OCI-LY1 (cell line): ENCODE results near the gene IQGAP3.
"Not testable (repeated sequence)": the region's sequence is repeated elsewhere in the genome, so short reads cannot be mapped to it uniquely, and the experiment has no call there.

Experiments used
- H2AFZ ChIP-seq: fragments of 200-600 bp; sonication (generic), shearing (Covaris generic); 2 replicates; pipeline ENCODE4 v1.6.0; 2014; ENCODE audit warnings: antibody characterized with exemption, mild to moderate bottlenecking, low read length
- H3F3A ChIP-seq: fragments of 200-600 bp; sonication (generic), shearing (Covaris generic); 2 replicates; pipeline ENCODE4 v1.6.0; 2014; ENCODE audit warnings: mild to moderate bottlenecking, antibody characterized with exemption, low read length, moderate library complexity; ENCODE audit not compliant: insufficient read depth
- H3K27ac ChIP-seq: fragments of 200-600 bp; sonication (generic); 2 replicates; pipeline ENCODE4 v1.5.1; 2014; ENCODE audit warnings: low read length, mixed run types, mild to moderate bottlenecking, low read depth; ENCODE audit not compliant: poor library complexity, severe bottlenecking
- H3K27me3 ChIP-seq: fragments of 200-600 bp; sonication (generic); 2 replicates; pipeline ENCODE4 v1.6.0; 2014; ENCODE audit warnings: antibody characterized with exemption, mild to moderate bottlenecking, low read length, moderate library complexity; ENCODE audit not compliant: insufficient read depth
- H3K36me3 ChIP-seq: fragments of 200-600 bp; sonication (generic); 2 replicates; pipeline ENCODE4 v1.6.1; 2014; ENCODE audit warnings: mild to moderate bottlenecking, antibody characterized with exemption, low read length, moderate library complexity, mixed read lengths; ENCODE audit not compliant: insufficient read depth
- H3K4me1 ChIP-seq: fragments of 200-600 bp; sonication (generic); 2 replicates; pipeline ENCODE4 v1.5.1; 2014; ENCODE audit warnings: mild to moderate bottlenecking, low read length, moderate library complexity; ENCODE audit not compliant: insufficient read depth, severe bottlenecking
- H3K4me2 ChIP-seq: fragments of 200-600 bp; sonication (generic), shearing (Covaris generic); 2 replicates; pipeline ENCODE4 v1.6.1; 2014; ENCODE audit warnings: low read length
- H3K4me3 ChIP-seq: fragments of 200-600 bp; sonication (generic); 2 replicates; pipeline ENCODE4 v1.5.1; 2014; ENCODE audit warnings: low read length, low read depth, mild to moderate bottlenecking, mixed read lengths; ENCODE audit not compliant: poor library complexity, severe bottlenecking
- H3K79me2 ChIP-seq: fragments of 200-600 bp; shearing (Covaris generic); 2 replicates; pipeline ENCODE4 v1.6.1; 2016; ENCODE audit warnings: mixed run types, low read length, mixed read lengths; ENCODE audit not compliant: insufficient read depth
- H3K9ac ChIP-seq: fragments of 200-600 bp; sonication (generic), shearing (Covaris generic); 2 replicates; pipeline ENCODE4 v1.6.1; 2014; ENCODE audit warnings: mild to moderate bottlenecking, low read length, mixed read lengths
- H3K9me2 ChIP-seq: fragments of 200-600 bp; sonication (generic), shearing (Covaris generic); 2 replicates; pipeline ENCODE4 v1.6.1; 2014; ENCODE audit warnings: low read depth, mild to moderate bottlenecking, low read length, mixed read lengths
- H3K9me3 ChIP-seq: fragments of 200-600 bp; shearing (Covaris generic); 2 replicates; pipeline ENCODE4 v1.6.1; 2014; ENCODE audit warnings: low read length, mixed read lengths
- H4K20me1 ChIP-seq: fragments of 200-600 bp; sonication (generic), shearing (Covaris generic); 2 replicates; pipeline ENCODE4 v1.6.0; 2016; ENCODE audit warnings: mild to moderate bottlenecking, low read length; ENCODE audit not compliant: insufficient read depth
- EZH2 ChIP-seq: fragments of 200-600 bp; sonication (generic), shearing (Covaris generic); IDR thresholded peaks from 2 replicates; pipeline ENCODE4 v1.8.0; 2017; ENCODE audit warnings: borderline replicate concordance, mixed run types, mild to moderate bottlenecking, antibody characterized with exemption, low read length, moderate library complexity, mixed read lengths
- TF ChIP-seq, protein P1 (sequence below): fragments of 200-600 bp; sonication (generic), shearing (Covaris generic); IDR thresholded peaks from 2 replicates; pipeline ENCODE4 v1.5.1; 2017; ENCODE audit warnings: mild to moderate bottlenecking, antibody characterized with exemption, low read length, moderate library complexity, mixed read lengths

IQGAP3 gene

GRCh38 chr1:156616463-156616862 is 44.1 kb upstream of the IQGAP3 start:
- no peaks in the 10 kb centered on the region for H3K9me3 ChIP-seq
- H3K27me3 ChIP-seq, result no peaks in the 10 kb centered on the region; the same call in none of the 2 replicates
- H3K79me2 ChIP-seq, result no peaks in the 10 kb centered on the region
- no peaks in the 10 kb centered on the region for H3K36me3 ChIP-seq
- no peaks in the 10 kb centered on the region for H3F3A ChIP-seq
- no peak overlapping the region for H3K9ac ChIP-seq
- H3K27ac ChIP-seq, result no peak overlapping the region
- no peak overlapping the region for H2AFZ ChIP-seq
- H3K9me2 ChIP-seq, result no peaks in the 10 kb centered on the region
- no peaks in the 10 kb centered on the region for H3K4me1 ChIP-seq
- no peak overlapping the region for H3K4me2 ChIP-seq
- no peaks in the 10 kb centered on the region for H4K20me1 ChIP-seq
- no peak overlapping the region for H3K4me3 ChIP-seq
- TF ChIP-seq EZH2, result no peak
- TF ChIP-seq, protein P1, sequence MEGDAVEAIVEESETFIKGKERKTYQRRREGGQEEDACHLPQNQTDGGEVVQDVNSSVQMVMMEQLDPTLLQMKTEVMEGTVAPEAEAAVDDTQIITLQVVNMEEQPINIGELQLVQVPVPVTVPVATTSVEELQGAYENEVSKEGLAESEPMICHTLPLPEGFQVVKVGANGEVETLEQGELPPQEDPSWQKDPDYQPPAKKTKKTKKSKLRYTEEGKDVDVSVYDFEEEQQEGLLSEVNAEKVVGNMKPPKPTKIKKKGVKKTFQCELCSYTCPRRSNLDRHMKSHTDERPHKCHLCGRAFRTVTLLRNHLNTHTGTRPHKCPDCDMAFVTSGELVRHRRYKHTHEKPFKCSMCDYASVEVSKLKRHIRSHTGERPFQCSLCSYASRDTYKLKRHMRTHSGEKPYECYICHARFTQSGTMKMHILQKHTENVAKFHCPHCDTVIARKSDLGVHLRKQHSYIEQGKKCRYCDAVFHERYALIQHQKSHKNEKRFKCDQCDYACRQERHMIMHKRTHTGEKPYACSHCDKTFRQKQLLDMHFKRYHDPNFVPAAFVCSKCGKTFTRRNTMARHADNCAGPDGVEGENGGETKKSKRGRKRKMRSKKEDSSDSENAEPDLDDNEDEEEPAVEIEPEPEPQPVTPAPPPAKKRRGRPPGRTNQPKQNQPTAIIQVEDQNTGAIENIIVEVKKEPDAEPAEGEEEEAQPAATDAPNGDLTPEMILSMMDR, result no peak

GRCh38 chr1:156615946-156616345 is 43.6 kb upstream of the IQGAP3 start:
- no peaks in the 10 kb centered on the region for H4K20me1 ChIP-seq
- no peaks in the 10 kb centered on the region for H3K36me3 ChIP-seq
- H3K27me3 ChIP-seq, result no peaks in the 10 kb centered on the region; the same call in none of the 2 replicates
- H3K9me2 ChIP-seq, result no peaks in the 10 kb centered on the region
- no peaks in the 10 kb centered on the region for H3F3A ChIP-seq
- no peak overlapping the region for H3K4me2 ChIP-seq
- no peaks in the 10 kb centered on the region for H3K79me2 ChIP-seq
- H3K9me3 ChIP-seq, result no peaks in the 10 kb centered on the region
- H3K4me1 ChIP-seq, result no peaks in the 10 kb centered on the region
- H3K9ac ChIP-seq, result no peak overlapping the region
- H3K4me3 ChIP-seq, result no peak overlapping the region
- no peak overlapping the region for H2AFZ ChIP-seq
- no peak overlapping the region for H3K27ac ChIP-seq
- TF ChIP-seq EZH2, result no peak
- TF ChIP-seq, protein P1, result no peak

- Histone ChIP-seq H3K79me2 (no peaks in the 10 kb centered on the region), H3F3A (no peaks in the 10 kb centered on the region), H3K4me3 (no peak overlapping the region), H3K4me1 (no peaks in the 10 kb centered on the region), H3K9me2 (no peaks in the 10 kb centered on the region), H3K27ac (no peak overlapping the region), H4K20me1 (no peaks in the 10 kb centered on the region), H3K36me3 (no peaks in the 10 kb centered on the region), H3K27me3 (no peaks in the 10 kb centered on the region; the same call in 1 of the 2 replicates), H3K9ac (no peak overlapping the region), H3K9me3 (no peaks in the 10 kb centered on the region), H2AFZ (no peak overlapping the region), H3K4me2 (no peak overlapping the region)
- TF ChIP-seq EZH2, result no peak
- TF ChIP-seq, protein P1, result no peak
Observed at GRCh38 chr1:156612666-156613065, 40.3 kb upstream of the IQGAP3 start.

DNA sequence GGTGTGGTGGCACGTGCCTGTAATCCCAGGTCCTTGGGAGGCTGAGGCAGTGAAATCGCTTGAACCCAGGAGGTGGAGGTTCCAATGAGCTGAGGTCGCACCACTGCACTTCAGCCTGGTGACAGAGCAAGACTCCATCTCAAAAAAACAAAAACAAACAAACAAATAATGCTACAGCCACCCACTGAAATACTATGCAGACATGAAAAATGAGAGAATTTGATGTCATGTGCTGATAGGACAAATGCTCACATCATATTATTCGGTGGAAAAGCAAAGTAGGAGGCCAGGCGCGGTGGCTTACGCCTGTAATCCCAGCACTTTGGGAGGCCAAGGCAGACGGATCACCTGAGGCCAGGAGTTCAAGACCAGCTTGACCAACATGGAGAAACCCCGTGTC is 37.7 kb upstream of the IQGAP3 start:
- H3K9me3 ChIP-seq, H3K4me1 ChIP-seq, H3K9ac ChIP-seq, H3K4me2 ChIP-seq, H3K9me2 ChIP-seq, H2AFZ ChIP-seq, H3F3A ChIP-seq, H3K27me3 ChIP-seq, H3K79me2 ChIP-seq, H3K36me3 ChIP-seq, H3K27ac ChIP-seq, H3K4me3 ChIP-seq, H4K20me1 ChIP-seq: not testable (repeated sequence)
